Neural progenitor cell (in vitro differentiated cells): ENCODE results near the gene BMPR1A.

ENCODE experiments used
- EZH2 ChIP-seq: fragments of 200-600 bp; sonication (generic); IDR thresholded peaks from 2 replicates; pipeline ENCODE4 v1.6.1; 2017; ENCODE audit warnings: antibody characterized with exemption, mild to moderate bottlenecking, moderate library complexity
- TF ChIP-seq, protein P1 (sequence below): fragments of 200-600 bp; sonication (generic); IDR thresholded peaks from 2 replicates; pipeline ENCODE4 v1.5.1; 2017; ENCODE audit warnings: antibody characterized with exemption, mild to moderate bottlenecking

DNA sequence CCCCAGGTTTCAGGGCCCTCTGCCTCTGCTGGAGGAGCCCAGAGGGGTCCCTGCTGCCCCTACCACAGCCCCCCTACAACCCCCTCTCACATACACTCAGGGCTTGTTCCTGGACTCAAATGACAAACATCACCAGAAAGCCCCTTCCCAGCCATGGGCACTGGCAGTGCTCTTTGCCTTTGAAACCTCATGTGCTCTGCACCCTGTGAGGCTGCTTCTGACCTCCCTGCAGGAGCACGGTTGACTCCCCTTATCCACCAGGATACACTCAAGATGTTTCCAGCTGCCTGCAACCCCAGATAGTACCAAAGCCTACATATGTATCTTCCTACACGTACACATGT lies 208.4 kb downstream of the BMPR1A start:
- TF ChIP-seq, protein P1, sequence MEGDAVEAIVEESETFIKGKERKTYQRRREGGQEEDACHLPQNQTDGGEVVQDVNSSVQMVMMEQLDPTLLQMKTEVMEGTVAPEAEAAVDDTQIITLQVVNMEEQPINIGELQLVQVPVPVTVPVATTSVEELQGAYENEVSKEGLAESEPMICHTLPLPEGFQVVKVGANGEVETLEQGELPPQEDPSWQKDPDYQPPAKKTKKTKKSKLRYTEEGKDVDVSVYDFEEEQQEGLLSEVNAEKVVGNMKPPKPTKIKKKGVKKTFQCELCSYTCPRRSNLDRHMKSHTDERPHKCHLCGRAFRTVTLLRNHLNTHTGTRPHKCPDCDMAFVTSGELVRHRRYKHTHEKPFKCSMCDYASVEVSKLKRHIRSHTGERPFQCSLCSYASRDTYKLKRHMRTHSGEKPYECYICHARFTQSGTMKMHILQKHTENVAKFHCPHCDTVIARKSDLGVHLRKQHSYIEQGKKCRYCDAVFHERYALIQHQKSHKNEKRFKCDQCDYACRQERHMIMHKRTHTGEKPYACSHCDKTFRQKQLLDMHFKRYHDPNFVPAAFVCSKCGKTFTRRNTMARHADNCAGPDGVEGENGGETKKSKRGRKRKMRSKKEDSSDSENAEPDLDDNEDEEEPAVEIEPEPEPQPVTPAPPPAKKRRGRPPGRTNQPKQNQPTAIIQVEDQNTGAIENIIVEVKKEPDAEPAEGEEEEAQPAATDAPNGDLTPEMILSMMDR = no peak
- no peak for TF ChIP-seq EZH2
